Loucy (cell line): ENCODE measurements around the gene RUNX2.

ENCODE experiments used
- H2AFZ ChIP-seq: fragments of 200-600 bp; sonication (generic); 2 replicates; pipeline ENCODE4 v1.6.0; 2016; ENCODE audit warnings: antibody characterized with exemption, mild to moderate bottlenecking, low read length, moderate library complexity
- H3F3A ChIP-seq: fragments of 200-600 bp; 2 replicates; pipeline ENCODE4 v1.6.0; 2016; ENCODE audit warnings: antibody characterized with exemption, low read depth, mild to moderate bottlenecking
- H3K27me3 ChIP-seq: fragments of 200-600 bp; sonication (generic); 2 replicates; pipeline ENCODE4 v1.6.1; 2014; ENCODE audit warnings: low read length, mild to moderate bottlenecking; ENCODE audit not compliant: insufficient read depth, poor library complexity, severe bottlenecking
- H3K36me3 ChIP-seq: fragments of 200-600 bp; sonication (generic); 2 replicates; pipeline ENCODE4 v1.6.1; 2016; ENCODE audit warnings: low read length; ENCODE audit not compliant: insufficient read depth
- H3K4me1 ChIP-seq: fragments of 200-600 bp; sonication (generic); 2 replicates; pipeline ENCODE4 v1.5.1; 2014; ENCODE audit warnings: low read length, mild to moderate bottlenecking; ENCODE audit not compliant: insufficient read depth, poor library complexity, severe bottlenecking
- H3K4me2 ChIP-seq: fragments of 200-600 bp; sonication (generic); 2 replicates; pipeline ENCODE4 v1.6.0; 2014; ENCODE audit warnings: antibody characterized with exemption, low read length, low read depth, mild to moderate bottlenecking; ENCODE audit not compliant: poor library complexity, severe bottlenecking
- H3K4me3 ChIP-seq: fragments of 200-600 bp; sonication (generic); 2 replicates; pipeline ENCODE4 v1.5.1; 2014; ENCODE audit warnings: low read length, mild to moderate bottlenecking, mixed read lengths; ENCODE audit not compliant: poor library complexity, severe bottlenecking
- H3K79me2 ChIP-seq: fragments of 200-600 bp; sonication (generic); 2 replicates; pipeline ENCODE4 v1.6.1; 2014; ENCODE audit warnings: low read length; ENCODE audit not compliant: insufficient read depth
- H3K9ac ChIP-seq: fragments of 200-600 bp; sonication (generic); 2 replicates; pipeline ENCODE4 v1.6.0; 2014; ENCODE audit warnings: mild to moderate bottlenecking, low read depth, low read length, moderate library complexity; ENCODE audit not compliant: poor library complexity, severe bottlenecking
- H3K9me2 ChIP-seq: fragments of 200-600 bp; sonication (generic); replicated peaks from 2 replicates; pipeline ENCODE4 v1.6.1; 2016; ENCODE audit warnings: low read depth, low read length, mixed read lengths
- H3K9me3 ChIP-seq: fragments of 200-600 bp; sonication (generic); 2 replicates; pipeline ENCODE4 v1.6.1; 2014; ENCODE audit warnings: mild to moderate bottlenecking, antibody characterized with exemption, low read length, low read depth; ENCODE audit not compliant: insufficient read depth
- H4K20me1 ChIP-seq: fragments of 200-600 bp; sonication (generic); 2 replicates; pipeline ENCODE4 v1.6.0; 2014; ENCODE audit warnings: antibody characterized with exemption, low read length, mild to moderate bottlenecking; ENCODE audit not compliant: insufficient read depth, poor library complexity, severe bottlenecking
- EZH2phosphoT487 ChIP-seq: fragments of 200-600 bp; IDR thresholded peaks from 2 replicates; pipeline ENCODE4 v1.6.1; 2018; ENCODE audit warnings: antibody characterized with exemption, mild to moderate bottlenecking, moderate library complexity, borderline replicate concordance
- TF ChIP-seq, protein P1 (sequence below): fragments of 200-600 bp; sonication (generic); conservative IDR thresholded peaks from 2 replicates; pipeline ENCODE4 v1.5.1; 2014; ENCODE audit warnings: mild to moderate bottlenecking, antibody characterized with exemption, low read length

Gene RUNX2

DNA sequence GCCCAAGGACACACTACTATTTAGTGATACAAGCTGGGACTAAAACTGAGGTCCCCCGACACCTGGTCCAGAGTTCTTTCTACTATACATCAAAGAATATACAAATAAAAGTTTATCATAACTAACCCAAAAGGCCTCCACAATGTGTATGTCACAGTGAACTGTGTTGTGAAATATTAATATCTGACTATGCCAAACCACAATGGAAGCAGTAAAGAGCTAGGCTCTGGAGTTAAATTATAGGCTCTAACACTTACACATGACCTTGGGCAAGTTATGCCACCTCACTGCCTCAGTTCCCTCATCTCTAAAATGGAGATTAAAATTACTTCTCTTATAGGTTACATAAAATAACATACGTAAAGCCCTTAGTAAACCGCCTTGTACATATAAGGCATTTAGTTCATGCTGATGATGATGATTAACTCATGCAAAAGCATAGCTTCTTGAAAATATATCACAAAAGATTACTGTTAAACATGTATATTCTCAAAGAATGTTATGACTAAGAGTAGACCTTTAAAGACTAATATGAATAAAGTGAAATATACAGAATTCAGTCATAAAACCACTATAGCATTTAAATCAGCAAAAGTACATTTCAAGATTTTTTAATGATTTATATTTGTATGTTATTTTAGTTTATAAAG is 43.9 kb downstream of the RUNX2 start:
- H2AFZ ChIP-seq: no peak overlapping the region
- peaks cover 47% of the 10 kb centered on the region for H3K4me1 ChIP-seq
- no peaks in the 10 kb centered on the region for H3K9me3 ChIP-seq
- peak overlapping the region; percentile 38 for H3K4me2 ChIP-seq
- H3K9me2 ChIP-seq: no peaks in the 10 kb centered on the region
- no peaks in the 10 kb centered on the region for H3K36me3 ChIP-seq
- no peaks in the 10 kb centered on the region for H3K27me3 ChIP-seq
- TF ChIP-seq, protein P1, sequence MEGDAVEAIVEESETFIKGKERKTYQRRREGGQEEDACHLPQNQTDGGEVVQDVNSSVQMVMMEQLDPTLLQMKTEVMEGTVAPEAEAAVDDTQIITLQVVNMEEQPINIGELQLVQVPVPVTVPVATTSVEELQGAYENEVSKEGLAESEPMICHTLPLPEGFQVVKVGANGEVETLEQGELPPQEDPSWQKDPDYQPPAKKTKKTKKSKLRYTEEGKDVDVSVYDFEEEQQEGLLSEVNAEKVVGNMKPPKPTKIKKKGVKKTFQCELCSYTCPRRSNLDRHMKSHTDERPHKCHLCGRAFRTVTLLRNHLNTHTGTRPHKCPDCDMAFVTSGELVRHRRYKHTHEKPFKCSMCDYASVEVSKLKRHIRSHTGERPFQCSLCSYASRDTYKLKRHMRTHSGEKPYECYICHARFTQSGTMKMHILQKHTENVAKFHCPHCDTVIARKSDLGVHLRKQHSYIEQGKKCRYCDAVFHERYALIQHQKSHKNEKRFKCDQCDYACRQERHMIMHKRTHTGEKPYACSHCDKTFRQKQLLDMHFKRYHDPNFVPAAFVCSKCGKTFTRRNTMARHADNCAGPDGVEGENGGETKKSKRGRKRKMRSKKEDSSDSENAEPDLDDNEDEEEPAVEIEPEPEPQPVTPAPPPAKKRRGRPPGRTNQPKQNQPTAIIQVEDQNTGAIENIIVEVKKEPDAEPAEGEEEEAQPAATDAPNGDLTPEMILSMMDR: no peak
- TF ChIP-seq EZH2phosphoT487: no peak
- H3K4me3 ChIP-seq: no peak overlapping the region
- no peak overlapping the region for H3K9ac ChIP-seq
- H4K20me1 ChIP-seq: no peaks in the 10 kb centered on the region
- H3K79me2 ChIP-seq: peaks cover 38% of the 10 kb centered on the region
- H3F3A ChIP-seq: no peaks in the 10 kb centered on the region

DNA sequence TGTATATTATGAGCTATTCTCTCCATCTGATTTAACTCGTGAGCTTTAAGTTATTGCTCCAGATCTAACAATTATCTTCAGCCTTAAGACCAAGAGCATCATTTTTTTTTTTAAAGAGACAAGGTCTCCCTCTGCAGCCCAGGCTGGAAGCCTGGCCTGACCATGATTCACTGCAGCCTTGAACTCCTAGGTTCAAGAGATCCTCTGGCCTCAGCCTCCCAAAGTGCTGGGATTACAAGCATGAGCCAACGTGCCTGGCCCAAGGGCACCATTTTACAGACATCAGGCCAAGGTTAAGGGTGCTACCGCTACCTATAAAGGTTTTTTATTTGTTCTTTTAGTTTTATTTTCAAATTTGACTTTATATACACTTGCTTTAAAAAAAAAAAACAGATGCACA is 47.3 kb downstream of the RUNX2 start:
- peaks cover 34% of the 10 kb centered on the region for H3K4me1 ChIP-seq
- no peaks in the 10 kb centered on the region for H3K36me3 ChIP-seq
- peak overlapping the region; percentile 75 for H3K4me2 ChIP-seq

DNA sequence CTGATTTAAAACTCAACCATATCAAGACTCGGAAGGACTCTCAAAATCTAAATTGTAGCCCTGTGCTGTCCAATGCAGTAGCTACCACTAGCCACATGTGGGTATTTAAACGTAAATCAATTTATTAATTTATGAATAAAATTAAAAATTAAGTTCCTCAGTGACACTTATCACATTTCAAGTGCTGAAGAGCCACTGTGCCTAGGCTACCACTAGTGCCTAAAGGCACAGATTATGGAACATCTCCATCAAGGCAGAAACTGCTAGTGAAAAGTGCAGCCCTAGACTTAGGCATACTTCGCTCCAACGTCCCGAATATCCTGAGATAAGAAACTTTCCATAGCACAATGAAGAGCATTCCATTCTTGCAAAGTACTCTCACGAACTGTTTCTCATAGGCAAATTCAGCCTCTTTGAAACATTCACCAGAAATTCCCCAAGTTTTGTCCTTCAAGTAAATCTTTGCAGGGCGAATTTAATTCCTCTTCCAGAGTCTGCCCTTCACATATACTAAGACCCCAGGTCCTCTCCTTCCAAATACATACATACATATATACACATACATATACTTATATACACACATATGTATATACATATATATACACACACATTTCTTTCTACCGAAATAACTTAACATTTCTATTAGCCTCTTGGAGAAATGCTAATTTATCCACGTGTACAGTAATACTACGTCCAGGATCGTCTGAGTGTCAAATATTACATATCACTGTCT is 48.3 kb downstream of the RUNX2 start:
- Histone ChIP-seq H3K9me2 (no peaks in the 10 kb centered on the region), H3K79me2 (peaks cover 50% of the 10 kb centered on the region), H3F3A (no peaks in the 10 kb centered on the region), H3K4me3 (peak overlapping the region; percentile 96), H3K9me3 (no peaks in the 10 kb centered on the region), H3K9ac (peak overlapping the region; percentile 98), H2AFZ (peak overlapping the region; percentile 98), H3K27me3 (no peaks in the 10 kb centered on the region), H3K4me1 (peaks cover 31% of the 10 kb centered on the region), H3K4me2 (peak overlapping the region; percentile 75), H3K36me3 (no peaks in the 10 kb centered on the region), H4K20me1 (no peaks in the 10 kb centered on the region)
- TF ChIP-seq EZH2phosphoT487: no peak
- TF ChIP-seq, protein P1: no peak

More for the DNA sequence above, 47.3 kb downstream of the RUNX2 start:
- Histone ChIP-seq H3K9ac (peak overlapping the region; percentile 98), H3F3A (no peaks in the 10 kb centered on the region), H4K20me1 (no peaks in the 10 kb centered on the region), H3K9me2 (no peaks in the 10 kb centered on the region), H3K27me3 (no peaks in the 10 kb centered on the region), H3K79me2 (peaks cover 51% of the 10 kb centered on the region), H2AFZ (no peak overlapping the region), H3K9me3 (no peaks in the 10 kb centered on the region), H3K4me3 (peak overlapping the region; percentile 96)
- no peak for TF ChIP-seq EZH2phosphoT487
- TF ChIP-seq, protein P1: peak; percentile 37
